Activated T-cell treated with anti-CD3 and anti-CD28 coated beads, Interleukin-2, amount 50 U/mL, for 24 hours (primary cell): ENCODE results near the gene PIP4K2B.

Experiments used
- DNase-seq: peaks from one replicate; pipeline ENCODE4 v3.0.0-alpha.2; 2020
- H3K27ac Mint-ChIP-seq: 2 replicates; pipeline ENCODE4 v1.8.0; 2020; ENCODE audit warnings: mild to moderate bottlenecking, mixed read lengths
- H3K27me3 Mint-ChIP-seq: 2 replicates; pipeline ENCODE4 v1.8.0; 2020; ENCODE audit warnings: mixed read lengths
- H3K36me3 Mint-ChIP-seq: 2 replicates; pipeline ENCODE4 v1.8.0; 2020; ENCODE audit warnings: low read depth, mixed read lengths
- H3K4me1 Mint-ChIP-seq: 2 replicates; pipeline ENCODE4 v1.8.0; 2020; ENCODE audit warnings: low read depth, mixed read lengths
- H3K4me3 Mint-ChIP-seq: 2 replicates; pipeline ENCODE4 v1.8.0; 2020; ENCODE audit warnings: mild to moderate bottlenecking, moderate library complexity, mixed read lengths
- H3K9me3 Mint-ChIP-seq: 2 replicates; pipeline ENCODE4 v1.8.0; 2020; ENCODE audit warnings: mixed read lengths

The PIP4K2B gene

DNA sequence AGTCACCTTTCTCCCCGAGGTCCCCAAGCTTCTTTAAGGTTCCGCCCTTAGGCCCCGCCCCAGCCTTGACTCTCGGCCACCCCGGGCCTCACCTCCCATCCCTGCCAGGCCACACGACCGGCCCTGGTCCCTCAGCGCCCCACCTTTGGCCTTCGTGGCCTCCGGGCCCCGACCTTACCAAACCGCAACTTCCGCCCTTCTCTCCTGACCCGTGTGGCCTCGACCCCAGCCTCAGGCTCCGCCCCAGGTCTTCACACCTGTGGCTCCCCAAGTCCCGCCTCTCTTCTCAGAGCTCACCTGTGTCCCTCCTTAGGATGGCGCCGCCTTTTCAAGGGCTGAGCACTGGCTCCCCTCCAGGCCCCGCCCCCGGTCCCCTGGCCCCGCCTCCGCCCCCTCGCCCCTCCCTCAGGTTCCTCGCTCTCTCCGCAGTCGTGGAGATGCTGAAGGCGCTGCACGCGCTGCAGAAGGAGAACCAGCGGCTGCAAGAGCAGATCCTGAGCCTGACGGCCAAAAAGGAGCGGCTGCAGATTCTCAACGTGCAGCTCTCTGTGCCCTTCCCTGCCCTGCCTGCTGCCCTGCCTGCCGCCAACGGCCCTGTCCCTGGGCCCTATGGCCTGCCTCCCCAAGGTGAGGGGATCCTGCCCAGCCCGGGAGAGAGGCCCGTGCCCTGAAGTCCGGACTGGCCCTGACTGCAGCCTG, 79.3 kb downstream of the PIP4K2B start:
- Mint-ChIP-seq H3K27ac (peak overlapping the region; percentile 69), H3K4me1 (peaks cover 52% of the 10 kb centered on the region), H3K4me3 (no peak overlapping the region), H3K9me3 (no peaks in the 10 kb centered on the region), H3K36me3 (peaks cover 86% of the 10 kb centered on the region), H3K27me3 (no peaks in the 10 kb centered on the region)
- no peak for DNase-seq

DNA sequence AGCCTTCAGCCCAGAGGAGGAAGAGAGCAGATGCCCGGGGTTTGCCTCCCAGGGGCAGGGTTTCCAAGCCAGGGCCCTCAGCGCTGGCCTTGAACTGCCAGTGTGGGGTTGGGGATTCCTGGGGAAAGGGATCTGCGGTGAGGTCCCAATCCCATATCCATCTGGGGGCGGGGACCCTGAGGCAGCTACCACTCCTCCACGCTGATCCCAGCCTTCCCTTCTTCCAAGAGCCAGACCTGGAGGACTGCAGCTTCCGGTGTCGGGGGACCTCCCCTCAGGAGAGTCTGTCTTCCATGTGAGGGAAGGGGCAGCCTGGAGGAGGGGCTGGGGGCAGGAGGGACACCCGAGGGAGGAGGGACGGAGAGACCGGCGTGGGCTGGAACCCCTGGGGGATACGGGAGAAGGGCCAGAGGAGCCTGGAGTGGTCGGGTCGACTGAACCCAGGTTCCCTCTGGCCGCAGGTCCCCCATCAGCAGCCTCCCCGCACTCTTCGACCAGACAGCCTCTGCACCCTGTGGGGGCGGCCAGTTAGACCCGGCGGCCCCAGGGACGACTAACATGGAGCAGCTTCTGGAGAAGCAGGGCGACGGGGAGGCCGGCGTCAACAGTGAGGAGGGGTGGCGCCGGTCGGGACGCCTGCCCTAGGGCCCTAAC, 79.9 kb downstream of the PIP4K2B start:
- peak overlapping the region; percentile 78 for H3K27ac Mint-ChIP-seq
- no peak overlapping the region for H3K4me3 Mint-ChIP-seq
- no peaks in the 10 kb centered on the region for H3K9me3 Mint-ChIP-seq
- H3K4me1 Mint-ChIP-seq, result peaks cover 52% of the 10 kb centered on the region
- no peak for DNase-seq
- H3K36me3 Mint-ChIP-seq, result peaks cover 86% of the 10 kb centered on the region
- no peaks in the 10 kb centered on the region for H3K27me3 Mint-ChIP-seq

DNA sequence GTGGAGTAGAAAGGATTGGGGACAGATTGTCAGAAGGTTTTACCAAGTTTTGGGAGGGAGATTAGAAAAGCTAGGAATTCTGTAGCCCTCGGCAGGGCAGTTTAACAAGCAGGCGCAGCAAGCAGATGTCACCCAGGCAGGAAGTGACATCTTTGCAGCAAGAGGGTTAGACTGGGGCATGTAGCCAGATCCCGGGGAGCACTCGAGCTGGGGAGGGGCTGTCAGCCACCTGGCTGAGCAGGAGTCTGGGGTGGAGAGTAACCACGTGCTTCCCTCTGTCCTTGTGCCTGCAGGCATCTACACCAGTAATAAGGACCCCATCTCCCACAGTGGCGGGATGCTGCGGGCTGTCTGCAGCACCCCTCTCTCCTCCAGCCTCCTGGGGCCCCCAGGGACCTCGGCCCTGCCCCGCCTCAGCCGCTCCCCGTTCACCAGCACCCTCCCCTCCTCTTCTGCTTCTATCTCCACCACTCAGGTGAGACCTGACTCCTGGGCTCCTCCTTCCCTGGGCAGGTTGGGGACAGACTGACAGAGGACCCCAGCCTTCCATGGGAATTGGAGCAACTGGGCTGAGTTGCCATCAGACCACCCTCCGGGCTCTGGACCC, 82.1 kb downstream of the PIP4K2B start:
- Mint-ChIP-seq H3K27me3 (no peaks in the 10 kb centered on the region), H3K27ac (peak overlapping the region; percentile 78), H3K4me3 (no peak overlapping the region), H3K36me3 (peaks cover 91% of the 10 kb centered on the region), H3K4me1 (peaks cover 50% of the 10 kb centered on the region), H3K9me3 (no peaks in the 10 kb centered on the region)
- DNase-seq, result no peak

DNA sequence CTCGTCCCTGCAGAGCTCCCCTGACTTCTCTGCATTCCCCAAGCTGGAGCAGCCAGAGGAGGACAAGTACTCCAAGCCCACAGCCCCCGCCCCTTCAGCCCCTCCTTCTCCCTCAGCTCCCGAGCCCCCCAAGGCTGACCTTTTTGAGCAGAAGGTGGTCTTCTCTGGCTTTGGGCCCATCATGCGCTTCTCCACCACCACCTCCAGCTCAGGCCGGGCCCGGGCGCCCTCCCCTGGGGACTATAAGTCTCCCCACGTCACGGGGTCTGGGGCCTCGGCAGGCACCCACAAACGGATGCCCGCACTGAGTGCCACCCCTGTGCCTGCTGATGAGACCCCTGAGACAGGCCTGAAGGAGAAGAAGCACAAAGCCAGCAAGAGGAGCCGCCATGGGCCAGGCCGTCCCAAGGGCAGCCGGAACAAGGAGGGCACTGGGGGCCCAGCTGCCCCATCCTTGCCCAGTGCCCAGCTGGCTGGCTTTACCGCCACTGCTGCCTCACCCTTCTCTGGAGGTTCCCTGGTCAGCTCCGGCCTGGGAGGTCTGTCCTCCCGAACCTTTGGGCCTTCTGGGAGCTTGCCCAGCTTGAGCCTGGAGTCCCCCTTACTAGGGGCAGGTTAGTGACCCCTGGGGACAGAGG, 82.9 kb downstream of the PIP4K2B start:
- Mint-ChIP-seq H3K9me3 (no peaks in the 10 kb centered on the region), H3K4me3 (no peak overlapping the region), H3K27ac (peak overlapping the region; percentile 96), H3K36me3 (peaks cover 95% of the 10 kb centered on the region), H3K27me3 (no peaks in the 10 kb centered on the region), H3K4me1 (peaks cover 53% of the 10 kb centered on the region)
- DNase-seq, result no peak
